NCI-H2227 treated with DMSO at 0.1 percent for 48 hours (cell line): ENCODE data around the gene NID2.

ENCODE experiments used
- DNase-seq: peaks from one replicate; lab custom pipeline; 2025; lab: John Stamatoyannopoulos, UW

NID2 gene

DNA sequence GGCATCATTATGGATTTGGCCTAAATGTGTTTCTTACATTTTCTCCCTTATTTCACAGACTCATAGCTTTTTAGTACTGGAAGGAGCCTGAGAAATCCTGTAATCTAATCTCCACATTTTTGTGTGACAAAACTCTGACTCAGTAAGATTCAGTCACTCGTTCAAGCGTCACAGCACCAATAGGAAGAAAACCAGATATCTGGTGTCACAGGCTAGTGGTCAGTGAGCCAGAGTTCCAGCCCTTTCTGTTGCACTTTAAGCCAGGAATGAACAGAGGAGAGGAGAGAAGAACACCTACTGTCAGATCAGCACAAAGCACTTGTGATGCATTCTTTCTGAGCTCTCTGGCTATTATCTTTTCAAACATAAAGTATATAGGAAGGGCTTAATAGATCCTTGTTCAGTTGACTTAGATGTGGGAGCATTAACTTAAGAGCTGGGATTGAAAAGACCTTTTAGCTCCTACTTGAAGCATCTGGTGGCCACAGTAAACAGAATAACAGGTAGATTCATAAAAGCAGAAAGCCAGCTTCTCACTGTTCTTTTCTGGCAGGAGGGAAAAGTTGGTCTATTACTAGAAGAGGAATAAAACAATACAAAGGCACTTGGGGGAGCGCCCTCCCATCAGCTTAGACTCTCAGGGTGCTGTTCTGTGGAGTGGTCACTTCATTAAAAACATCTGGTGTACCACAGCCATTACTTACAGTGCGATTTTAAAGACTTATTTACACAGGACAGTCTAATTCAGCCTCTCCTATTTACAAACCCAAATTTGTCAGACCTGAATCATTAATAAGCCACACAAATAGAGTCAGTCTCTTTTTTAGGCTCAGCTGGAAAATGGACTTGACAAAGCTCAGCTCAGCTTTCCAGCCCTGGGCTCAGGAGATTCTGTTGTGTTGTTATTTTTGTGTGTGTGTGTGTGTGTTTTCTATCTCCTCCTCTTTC is 12.2 kb upstream of the NID2 start:
- DNase-seq, result no peak

DNA sequence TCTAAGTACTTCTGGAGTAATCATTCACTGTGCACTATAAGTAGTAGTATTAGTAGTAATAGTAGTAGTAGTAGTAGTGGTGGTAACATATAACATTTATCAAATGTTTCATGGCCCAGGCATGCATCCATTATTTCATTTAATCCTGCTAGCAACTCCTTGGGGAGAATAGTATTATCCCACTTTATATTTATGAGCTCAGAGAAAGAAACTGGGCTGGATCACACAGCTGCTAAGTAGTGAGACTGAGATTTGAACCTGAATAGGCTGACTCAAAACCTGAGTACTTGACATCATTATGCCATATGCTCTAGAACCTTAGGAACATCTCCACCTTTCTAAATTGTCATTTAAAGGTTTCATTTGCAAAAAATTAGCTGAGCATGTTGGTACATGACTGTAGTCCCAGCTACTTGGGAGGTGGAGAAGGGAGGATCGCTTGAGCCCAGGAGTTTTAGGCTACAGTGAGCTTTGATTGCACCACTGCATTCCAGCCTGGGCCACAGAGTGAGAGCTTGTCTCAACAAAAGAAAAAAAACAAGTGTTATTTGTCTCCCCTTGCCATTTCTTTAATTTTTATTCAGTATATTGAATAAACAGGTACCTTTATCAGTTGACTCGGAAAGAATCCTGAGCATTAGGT is 11.4 kb upstream of the NID2 start:
- DNase-seq, result no peak

- no peak for DNase-seq
Measured at GRCh38 chr14:52079239-52079959, 10.5 kb upstream of the NID2 start.

DNA sequence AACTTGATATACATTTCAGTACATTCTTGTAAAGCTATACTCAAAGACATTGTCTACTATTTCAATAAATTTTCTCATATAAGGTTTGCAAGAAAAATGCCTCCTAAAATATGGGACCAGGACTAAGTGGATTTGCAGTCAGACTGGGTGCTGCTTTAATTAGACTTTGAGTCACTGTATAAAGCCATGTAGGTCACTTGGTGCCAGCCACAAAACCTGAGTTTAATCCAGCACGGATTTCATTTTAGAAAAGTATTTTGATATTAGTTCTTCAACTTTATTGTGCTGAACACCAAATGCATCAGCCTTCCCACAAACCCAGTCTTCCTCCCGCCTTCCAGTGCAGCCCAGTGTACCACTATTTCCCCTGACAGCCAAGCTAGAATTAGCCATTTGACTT is 9.9 kb upstream of the NID2 start:
- DNase-seq, result no peak

DNA sequence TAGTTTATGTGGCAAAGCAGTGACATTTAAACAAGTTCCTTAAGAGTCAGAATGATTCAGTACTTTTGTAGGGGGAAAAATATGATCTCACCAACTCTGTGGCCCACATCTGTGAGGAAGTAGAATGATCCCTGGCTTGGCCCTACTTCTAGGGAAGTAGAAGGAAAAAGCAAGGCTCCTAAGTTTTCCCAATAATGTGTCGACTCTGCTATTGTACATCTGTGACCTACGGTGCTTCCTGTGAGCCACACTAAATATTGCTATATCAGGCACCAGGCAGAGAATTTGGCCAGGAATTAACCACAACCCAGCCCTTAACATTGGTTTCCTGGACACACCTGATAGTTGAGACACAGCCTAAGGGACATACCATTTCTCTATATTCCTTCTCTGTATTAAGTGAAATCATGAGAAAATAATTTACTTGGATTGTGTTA is 9.3 kb upstream of the NID2 start:
- DNase-seq, result no peak

GRCh38 chr14:52077256-52077979 is 8.6 kb upstream of the NID2 start:
- no peak for DNase-seq

- no peak for DNase-seq
Measured at GRCh38 chr14:52076334-52076733, 7.5 kb upstream of the NID2 start.

- DNase-seq, result no peak
Measured at GRCh38 chr14:52075371-52075770, 6.5 kb upstream of the NID2 start.

DNA sequence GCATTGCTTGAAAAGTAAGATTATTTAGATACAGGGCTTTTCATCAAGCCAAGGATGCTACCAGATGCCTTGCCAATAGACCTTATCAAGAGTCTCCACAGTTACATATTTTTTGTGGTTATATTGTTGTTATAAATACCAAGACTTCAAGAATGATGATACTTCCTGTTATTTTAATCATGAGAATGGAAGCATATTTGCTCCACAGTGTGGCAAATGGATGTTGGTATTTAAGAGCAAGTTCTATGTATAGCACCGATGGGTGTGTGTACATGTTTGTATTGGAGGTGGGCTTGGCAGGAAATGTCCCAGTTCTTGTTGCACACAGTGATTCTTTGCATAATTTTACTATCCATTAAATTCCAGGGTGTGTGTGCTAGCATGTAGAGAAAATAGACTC is 4.4 kb upstream of the NID2 start:
- DNase-seq, result no peak

DNA sequence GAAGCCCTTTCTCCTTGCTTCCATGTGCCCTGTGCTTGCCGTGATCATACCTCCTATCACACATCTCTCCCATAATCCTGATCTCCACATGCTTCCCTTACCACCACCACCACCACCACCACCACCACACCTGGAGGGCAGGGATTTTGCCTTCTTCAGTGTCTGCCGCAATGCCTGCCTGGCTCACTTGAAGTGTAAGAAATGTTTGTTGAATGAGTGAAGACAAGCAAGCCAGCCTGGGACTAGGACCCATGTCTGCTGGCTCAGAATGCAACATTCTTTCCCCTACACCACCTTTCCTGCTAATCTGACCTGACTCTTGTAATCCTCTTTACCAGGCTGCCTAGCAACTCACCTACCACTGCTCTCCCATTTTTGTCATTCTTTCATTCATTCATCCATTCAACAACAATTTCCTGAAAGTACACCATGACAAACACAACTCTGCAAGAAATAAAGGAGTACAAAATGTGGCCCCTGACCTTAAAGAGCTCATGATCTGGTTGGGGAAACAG is 3.5 kb upstream of the NID2 start:
- DNase-seq, result no peak

DNA sequence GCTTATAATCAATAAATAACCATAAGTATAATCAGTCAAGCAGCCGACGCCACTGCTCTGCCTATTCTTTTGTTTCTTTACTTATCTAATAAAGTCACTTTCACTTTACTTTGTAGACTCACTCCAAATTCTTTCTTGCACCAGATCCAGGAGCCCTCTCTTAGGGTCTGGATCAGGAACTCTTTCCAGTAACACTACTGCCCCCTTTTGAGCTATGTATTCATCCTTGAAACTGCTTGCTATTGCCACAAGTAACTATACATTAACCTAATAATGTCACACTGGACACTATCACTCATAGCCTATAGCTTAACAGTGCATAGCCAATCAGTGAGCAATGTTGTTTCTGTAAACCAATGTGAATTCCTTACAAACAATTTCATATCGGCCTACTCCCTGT is 2.8 kb upstream of the NID2 start:
- no peak for DNase-seq

GRCh38 chr14:52070051-52070431 is 1.2 kb upstream of the NID2 start:
- DNase-seq, result no peak

- DNase-seq, result no peak
Measured at GRCh38 chr14:52069307-52070050, 620 bp upstream of the NID2 start.

DNA sequence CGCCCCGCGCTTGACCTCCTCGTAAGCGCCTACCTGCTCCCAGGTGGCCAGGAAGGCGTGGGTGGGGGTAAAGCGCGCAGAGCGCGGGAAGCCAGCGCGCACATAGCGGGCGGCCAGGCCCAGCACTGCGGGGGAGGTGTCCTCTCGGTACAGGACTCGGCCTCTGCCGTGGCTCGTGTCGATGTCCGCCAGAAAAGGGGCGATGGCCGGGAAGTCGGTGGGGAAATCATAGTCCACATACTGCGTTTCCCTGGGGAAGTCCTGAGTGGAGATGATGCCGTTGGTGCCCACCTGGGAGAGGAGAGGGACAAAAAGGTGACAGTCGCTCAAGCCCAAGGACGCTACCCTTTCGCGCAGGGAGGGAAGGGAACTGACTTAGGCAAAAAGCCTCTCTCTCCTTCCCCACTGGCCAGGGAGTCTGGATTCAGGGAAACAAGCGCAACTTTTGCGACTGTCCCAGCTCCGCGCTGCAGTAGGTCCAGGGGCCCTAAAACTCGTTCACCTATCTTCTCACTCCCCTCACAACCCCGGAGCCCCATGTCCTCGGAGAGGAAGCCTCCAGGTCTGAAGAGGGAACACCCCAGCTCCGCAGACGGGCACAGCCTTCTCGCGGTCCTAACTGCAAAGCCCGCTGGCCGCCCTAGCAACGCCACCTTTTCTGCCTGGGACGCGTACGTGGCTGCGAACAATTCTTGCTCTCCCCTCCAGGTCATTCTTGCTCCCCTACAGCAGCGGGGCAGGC is 815 bp downstream of the NID2 start:
- no peak for DNase-seq

DNA sequence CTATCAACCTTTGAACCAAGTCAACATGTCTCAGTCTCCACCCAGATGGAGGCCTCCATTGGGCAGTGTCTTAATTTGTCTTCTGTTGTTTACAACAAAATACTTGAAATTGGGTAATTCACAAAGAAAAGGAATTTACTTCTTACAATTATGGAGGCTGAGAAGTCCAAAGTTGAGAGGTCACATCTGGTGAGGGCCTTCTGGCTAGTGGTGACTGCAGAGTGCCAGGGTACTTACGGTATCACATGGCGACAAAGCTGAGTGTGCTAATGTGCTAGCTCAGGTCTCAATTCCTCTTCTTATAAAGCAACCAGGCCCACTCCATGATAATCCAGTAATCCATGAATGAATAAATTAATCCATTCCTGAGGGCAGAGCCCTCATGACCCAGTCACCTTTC is 4.7 kb downstream of the NID2 start:
- DNase-seq, result no peak

DNA sequence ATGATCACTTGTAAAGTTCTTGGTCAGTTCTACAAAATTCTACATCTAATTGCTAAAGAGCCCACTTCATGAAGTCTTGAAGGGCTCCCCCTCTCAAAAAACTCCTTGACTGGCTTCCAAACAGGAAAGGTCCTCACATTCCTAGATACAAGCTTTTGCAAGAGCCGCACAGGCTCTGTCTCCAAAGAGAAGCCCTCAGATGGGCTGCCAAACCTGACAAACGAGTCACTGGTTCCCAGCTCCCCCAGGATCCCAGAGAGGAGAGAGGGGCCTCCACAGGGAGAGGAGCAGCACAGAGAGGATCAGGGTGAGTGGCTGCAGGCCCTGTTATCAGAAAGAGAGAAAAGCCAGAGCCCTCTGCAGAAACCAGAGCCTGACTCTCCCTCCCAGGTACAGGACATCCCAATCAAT is 5.8 kb downstream of the NID2 start:
- no peak for DNase-seq

- DNase-seq, result no peak
Measured at GRCh38 chr14:52061890-52062289, 7.0 kb downstream of the NID2 start.

DNA sequence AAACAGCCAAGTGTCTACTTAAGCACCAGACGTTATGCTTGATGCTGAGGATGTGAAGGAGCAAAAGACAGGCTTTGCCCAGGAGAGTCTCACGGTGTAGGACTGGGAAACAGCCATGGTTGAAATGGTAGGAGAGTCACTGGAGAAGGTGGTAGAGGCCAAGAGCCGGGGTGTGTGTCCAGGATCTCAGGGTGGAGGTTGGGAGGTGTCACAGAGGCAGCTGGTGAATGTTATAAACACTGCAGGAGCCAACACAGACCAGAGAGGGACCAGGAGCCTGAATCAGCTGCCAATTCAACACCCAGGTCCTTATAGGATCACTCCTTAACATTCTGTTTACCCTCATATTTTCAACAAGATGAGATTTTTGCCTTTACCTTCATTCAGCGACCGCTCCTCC is 7.5 kb downstream of the NID2 start:
- no peak for DNase-seq

- no peak for DNase-seq
Measured at GRCh38 chr14:52060080-52060479, 8.8 kb downstream of the NID2 start.

DNA sequence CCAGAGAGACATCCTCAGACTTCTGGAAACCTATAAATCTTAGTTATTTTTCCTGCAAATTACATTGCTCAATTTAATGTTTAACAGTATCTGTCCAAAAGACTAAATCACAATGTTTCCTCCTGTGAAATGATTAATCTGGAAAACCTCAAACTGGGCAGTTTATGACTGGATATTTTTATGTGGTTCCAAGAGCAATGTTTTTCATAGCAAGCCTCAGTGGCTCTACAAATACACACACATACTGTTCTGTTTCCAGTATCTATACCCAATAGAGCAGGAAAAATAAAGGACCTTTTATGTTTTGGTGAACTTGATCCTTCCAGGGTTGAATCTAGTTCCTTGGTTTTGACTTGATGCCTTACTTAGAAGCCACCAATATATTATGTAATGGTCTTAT is 9.2 kb downstream of the NID2 start:
- DNase-seq, result no peak

GRCh38 chr14:52058341-52058740 is 10.5 kb downstream of the NID2 start:
- DNase-seq, result no peak
